SKM-1 (cell line): ENCODE results near the gene TNNT1.
A peak's percentile ranks its signal among the peaks of the same experiment; 100 is the strongest.

Source experiments
- DNase-seq: peaks from one replicate; lab custom pipeline; 2025; ENCODE audit not compliant: unreplicated experiment; lab: John Stamatoyannopoulos, UW

The TNNT1 gene

GRCh38 chr19:55091955-55092354 lies 57.1 kb downstream of the TNNT1 start:
- DNase-seq = no peak

- DNase-seq = no peak
These were observed 57.7 kb downstream of the TNNT1 start for GRCh38 chr19:55091126-55091910.

- DNase-seq = no peak
These were observed 58.4 kb downstream of the TNNT1 start for GRCh38 chr19:55090564-55090963.

GRCh38 chr19:55089342-55089944 lies 59.6 kb downstream of the TNNT1 start:
- no peak for DNase-seq

GRCh38 chr19:55088543-55089341 lies 60.3 kb downstream of the TNNT1 start:
- DNase-seq = peak; percentile 2

- no peak for DNase-seq
These were observed 61.0 kb downstream of the TNNT1 start for GRCh38 chr19:55088021-55088451.

GRCh38 chr19:55087542-55087901 lies 61.5 kb downstream of the TNNT1 start:
- DNase-seq = no peak

GRCh38 chr19:55086730-55087541 lies 62.1 kb downstream of the TNNT1 start:
- no peak for DNase-seq

- no peak for DNase-seq
These were observed 62.9 kb downstream of the TNNT1 start for GRCh38 chr19:55085923-55086715.

GRCh38 chr19:55084416-55084815 lies 64.6 kb downstream of the TNNT1 start:
- DNase-seq = no peak

- DNase-seq = no peak
These were observed 65.8 kb downstream of the TNNT1 start for GRCh38 chr19:55083004-55083850.
